Femur (tissue), 1 donor: ENCODE measurements around the gene BORA.
"Not testable (repeated sequence)": the region's sequence is repeated elsewhere in the genome, so short reads cannot be mapped to it uniquely, and the experiment has no call there.

Experiments used
- DNase-seq: peaks from one replicate; pipeline ENCODE4 v3.0.0-alpha.2; 2017

BORA gene

DNA sequence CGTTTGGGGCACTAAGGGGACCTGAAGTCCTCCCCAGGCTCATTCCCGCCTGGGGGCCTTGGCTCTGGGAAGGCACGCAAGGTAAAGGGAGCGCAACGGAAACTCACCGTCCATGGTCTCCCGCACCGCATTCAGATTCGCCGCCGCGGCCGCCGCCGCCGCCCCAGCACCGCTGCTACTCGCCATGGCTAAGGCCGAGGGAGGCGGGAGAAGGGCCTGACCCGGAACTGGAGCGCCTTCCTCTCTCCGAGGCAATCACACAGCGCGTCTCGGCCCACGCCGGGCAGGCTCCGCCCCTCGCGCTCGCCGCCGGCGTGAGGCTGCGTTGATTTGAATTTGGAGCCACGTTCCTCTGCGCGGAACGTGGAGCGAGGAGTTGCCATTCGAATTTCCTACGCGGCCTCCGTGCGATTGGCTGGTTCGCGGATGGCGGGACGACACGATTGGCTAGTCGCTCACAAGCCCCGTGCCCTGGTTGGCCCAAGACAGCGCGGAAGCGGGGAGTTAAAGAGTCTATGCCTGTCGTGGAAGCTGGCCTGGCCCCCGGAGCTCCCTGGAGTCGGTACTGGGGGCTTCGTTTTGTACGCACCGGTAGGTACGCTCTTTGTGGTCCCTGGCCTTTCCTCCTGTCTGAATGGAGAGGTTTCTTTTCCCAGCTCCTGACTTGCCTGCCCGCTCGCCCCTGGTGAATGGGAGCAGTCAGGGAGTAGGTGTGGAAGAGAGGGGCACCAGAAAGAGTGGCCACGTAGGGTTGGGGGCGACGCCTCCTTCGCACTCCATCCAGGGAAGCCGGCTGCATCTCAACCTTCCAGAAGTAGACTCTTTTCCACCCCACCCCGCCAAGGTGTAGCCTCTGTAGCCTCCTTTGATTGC is at the start of gene BORA, which contains the start of gene MZT1:
TSS of gene BORA (plus strand) at position 507 of the 873 bp plus-strand sequence. CDS start 1,018 bp downstream, outside the sequence.
TSS of gene MZT1 (minus strand) at position 213 of the 873 bp plus-strand sequence. CDS start at position 186, 27 bp downstream.
- DNase-seq, result peak; percentile 98

DNA sequence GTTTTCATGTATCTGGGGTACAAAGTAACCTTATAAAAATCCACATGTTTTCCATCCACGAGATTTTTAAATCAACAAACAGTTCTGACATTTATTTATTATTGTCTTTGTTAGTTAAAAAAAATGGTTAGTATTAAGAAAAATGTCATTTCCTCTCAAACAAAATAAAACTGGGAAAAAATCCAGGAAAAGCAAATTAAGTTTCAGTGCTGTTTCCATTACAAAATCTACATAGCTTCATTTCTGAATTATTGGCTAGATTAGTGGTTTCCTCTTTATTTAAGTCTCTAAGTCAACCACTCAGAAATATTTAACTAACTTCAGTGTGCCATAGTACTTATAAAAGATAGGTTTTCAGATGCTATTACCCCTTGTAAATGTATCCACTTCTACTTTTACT is 49.4 kb upstream of the BORA start:
- DNase-seq, result no peak

DNA sequence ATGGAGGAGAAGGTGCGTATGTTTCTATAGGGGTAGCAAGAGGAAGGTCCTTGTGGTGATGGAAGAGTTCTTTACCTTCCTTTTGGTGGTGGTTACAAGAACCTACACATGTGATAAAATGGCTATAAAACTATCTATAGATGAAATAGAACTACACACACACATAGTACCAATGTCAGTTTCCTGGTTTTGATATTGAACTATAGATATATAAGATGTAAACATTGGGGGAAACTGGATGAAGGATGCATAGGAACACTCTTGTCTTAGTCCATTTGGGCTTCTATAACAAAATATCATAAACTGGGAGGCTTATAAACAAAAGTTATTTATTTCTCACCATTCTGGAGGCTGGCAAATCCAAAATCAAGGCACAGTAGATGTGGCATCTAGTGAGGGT is 47.4 kb upstream of the BORA start:
- no peak for DNase-seq

DNA sequence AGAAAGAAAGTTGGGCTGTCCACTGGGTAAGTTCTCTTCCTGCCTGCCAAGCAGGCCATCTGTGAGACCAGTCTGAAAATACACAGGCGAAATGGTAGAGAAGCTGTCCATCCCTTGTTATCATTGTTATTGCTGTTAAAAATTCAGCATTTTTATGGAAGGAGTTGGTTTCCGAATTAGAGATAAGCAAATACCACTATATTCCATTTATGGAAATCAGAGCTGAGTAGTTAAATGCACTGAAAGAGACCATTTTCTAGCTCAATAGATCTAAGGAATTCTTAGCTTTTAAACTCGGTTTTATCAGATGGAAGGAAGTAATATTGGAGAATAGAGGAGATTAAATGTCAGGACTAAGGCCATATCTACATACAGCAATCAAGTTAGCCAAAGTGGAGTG is 41.0 kb upstream of the BORA start:
- DNase-seq, result no peak

DNA sequence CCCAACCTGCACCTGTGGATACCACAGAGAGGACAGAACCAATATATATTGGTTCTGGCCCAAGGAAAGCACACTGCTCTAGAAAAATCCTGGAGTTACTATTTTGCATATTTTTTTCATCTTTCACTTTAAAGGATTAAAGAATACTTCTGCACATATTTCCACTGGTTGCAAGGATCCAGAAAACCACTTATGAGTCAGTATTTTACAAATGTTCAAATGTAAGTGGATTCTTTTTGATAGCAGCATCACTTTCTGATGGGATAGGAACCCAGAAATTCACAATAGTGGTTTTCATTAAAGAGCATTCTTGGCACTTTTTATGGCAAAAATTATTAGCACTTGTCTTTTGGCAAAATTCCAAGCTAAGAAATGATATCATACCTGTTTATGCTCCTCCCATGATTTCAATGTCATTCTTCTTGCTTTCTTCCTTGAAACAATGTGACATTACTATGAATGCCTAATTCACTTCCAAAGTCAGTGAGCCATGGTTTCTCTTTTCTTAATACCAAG is 38.5 kb upstream of the BORA start:
- no peak for DNase-seq

DNA sequence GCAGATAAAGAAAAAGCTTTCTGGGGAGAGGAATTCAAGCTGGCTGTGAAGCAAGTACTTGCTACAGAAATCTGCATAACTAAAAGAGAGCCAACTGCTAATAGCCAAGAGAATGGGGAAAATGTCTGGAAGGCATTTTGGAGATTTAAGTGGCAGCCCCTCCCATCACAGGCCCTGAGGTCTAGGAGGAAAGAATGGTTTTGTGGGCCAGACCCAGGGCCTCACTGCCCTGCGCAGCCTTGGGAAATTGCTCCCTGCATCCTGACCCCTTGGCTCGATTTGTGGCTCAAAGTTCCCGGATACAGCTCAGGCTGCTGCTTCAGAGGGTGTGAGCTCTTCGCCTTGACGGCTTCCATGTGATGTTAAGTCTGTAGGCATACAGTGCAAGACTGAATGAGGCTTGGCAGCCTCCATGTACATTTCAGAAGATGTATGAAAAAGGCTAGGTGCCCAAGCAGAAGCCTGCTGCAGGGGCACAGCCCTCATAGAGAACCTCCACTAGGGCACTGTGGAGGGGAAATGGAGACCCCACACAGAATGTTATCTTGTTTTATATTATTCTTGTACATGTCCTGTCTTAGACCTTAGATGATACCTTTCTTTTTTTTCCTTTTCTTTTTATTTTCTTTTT is 34.7 kb upstream of the BORA start:
- DNase-seq, result no peak

DNA sequence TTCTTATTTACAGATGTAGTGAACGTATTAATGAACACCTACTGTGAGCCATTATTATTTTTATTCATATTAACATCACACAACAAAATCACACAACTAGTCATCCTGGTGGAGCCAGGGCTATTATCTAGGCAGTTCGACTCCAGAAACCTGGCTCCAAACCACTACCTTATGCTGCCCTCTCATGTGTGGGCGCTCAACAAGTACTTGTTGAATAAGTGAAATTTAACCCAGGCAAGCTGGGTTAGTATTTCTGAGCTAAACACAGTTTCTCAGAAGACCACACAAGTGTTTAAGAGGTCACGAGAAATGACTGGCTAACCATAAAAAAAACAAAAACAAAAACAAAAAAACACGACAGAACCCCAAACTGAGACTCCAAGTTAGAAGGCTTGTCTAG is 33.9 kb upstream of the BORA start:
- no peak for DNase-seq

DNA sequence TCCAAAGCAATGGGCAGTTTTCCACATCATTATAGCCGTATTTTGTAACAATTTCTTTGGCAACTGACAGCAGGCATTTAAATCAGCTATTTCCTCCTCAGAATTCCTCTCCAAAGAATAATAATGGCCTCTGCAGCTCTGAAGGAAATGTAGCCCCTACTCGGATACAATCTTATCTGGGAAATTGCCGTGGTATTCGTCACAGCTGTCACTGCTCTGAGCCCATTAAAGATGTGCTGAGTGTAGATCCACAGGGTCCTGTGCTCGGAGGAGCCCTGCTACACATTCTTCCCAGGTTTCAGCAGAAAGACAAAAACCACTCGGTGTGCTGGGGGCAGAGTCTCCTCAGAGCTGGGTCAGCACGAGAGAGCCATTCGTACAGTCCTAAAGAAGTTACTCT is 33.4 kb upstream of the BORA start:
- DNase-seq, result no peak

DNA sequence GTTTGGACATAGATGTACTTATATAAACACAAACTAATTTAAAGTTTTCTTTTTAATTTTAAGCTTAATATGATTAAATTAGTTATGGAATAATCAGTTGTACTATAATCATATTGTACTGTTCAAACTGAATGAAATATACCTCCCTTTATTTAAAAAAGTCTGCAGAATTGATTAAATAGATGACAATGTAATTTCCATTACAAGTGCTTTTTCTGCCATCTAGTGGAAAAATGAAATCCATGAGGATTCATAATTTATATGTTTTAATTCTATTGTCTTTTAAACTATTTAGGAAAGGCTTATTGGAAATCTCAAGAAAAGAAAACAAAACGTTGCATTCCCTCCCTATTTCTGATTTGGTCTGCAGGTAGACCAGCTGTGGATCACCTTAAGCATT is 31.1 kb upstream of the BORA start:
- DNase-seq, result no peak

DNA sequence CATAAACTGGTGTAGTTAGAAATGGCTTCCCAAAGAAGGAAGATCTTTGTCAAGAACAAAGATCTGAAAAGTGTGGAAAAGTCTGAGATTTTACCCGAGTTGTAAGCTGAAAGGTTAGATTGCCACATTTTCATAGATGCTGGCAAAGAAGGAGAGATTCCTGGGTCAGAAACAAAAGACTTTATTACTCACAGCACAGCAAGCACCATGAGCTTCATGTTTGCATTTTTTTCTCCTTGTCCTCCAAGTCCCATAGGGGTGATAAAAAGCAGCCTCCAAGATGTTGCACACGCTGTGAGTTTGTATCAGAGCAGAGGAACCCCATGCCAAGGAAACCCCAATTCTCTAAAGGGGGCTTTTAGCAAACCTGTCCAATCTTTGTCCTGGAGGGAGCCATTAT is 29.6 kb upstream of the BORA start:
- no peak for DNase-seq

DNA sequence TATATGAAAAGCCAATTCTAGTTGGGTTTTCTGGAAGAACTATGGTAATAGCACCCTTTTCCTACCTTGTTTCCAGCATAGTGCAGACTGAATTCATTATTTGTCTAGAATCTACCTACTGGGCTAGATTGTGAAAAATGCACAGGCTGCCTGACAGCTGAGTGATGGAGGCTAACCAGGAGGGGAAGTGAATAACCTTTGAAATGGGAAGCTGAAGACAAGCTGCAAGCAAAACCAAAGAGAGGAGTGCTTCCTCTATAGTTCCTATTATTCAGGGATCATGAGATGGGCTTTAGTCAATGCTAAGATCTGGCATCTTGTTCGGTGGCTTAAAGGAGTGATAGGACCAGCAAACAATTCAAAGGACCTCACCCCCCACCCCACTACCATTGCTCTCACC is 27.2 kb upstream of the BORA start:
- DNase-seq, result no peak

DNA sequence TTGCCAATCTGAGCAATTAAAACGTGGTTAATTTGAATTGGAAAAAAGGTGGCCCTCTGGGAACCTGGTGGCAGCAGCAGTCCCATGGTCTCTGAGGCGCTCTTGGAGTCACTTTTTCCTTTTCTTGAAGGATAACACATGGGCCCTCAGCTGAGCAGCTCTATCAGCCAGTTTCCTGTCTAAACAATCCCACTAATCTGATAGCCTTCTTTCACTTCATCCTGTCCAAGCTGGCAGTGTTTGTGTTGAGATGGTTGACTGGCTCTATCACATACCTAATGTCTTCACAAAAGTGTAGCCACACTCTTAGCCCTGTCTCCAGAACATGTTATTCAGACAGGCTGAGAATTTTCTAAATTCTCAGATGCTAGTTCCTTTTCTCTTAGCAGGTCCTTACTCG is 10.9 kb upstream of the BORA start:
- no peak for DNase-seq

DNA sequence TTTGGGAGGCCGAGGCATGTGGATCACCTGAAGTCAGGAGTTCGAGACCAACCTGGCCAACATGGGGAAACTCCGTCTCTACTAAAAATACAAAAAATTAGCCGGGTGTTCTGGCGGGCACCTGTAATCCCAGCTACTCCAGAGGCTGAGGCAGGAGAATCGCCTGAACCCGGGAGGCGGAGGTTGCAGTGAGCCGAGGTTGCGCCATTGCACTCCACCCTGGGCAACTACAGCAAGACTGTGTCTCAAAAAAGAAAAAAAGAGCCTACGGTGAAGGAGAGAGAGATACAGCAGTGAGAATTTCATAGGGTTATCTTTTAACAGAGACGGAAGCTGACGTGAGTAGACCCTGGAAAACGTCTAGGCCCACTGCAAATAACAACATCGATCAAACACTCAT is 1.5 kb upstream of the BORA start:
- DNase-seq, result not testable (repeated sequence)

DNA sequence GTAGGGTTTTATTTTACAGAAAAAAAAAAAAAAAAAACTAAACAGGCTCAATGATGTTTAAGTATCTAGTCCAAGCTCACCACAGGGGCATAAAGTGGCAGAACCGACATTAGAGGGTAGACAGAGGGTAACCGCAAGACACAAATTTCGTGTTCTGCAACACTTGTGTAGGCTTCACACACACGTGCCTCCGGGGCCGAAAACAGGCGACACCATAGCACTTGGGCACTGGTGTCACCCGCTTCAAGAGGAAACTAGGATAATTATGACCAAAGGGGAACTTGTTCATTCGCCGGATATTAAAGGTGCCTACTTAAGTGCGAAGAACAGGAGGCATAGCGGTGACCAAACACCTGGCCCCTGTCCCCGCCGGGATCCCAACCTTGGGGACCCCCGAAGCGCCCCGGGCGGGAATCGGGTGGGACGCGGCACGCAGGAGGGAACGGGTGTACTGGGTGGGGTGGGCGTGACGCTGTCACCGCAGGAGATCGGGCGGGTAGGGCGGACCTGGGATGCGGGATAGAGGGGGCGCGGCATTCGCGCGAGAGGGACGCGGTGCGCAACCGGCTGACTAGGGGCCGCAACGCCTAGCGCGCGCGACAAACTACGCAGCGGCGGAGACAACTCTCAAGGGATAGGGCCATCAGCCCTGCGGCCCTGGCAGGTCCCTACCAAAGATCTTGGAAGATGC is 852 bp upstream of the BORA start:
- peak; percentile 57 for DNase-seq

DNA sequence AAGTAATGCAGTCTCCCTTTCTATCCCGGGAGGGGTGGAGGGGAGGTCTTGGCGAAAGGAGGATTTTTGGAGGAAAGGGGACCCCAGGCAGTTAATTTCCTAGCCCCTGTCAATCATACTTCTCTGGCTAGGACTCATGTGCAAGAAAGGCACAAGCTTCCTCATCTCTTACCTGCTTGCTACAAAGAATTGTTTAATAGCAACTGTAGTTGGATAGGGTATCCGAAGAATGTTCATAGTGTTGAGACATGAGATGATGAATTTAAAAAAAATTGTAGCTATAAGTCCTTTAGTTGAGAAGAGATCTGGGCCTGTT is 525 bp downstream of the BORA start:
- DNase-seq, result no peak

DNA sequence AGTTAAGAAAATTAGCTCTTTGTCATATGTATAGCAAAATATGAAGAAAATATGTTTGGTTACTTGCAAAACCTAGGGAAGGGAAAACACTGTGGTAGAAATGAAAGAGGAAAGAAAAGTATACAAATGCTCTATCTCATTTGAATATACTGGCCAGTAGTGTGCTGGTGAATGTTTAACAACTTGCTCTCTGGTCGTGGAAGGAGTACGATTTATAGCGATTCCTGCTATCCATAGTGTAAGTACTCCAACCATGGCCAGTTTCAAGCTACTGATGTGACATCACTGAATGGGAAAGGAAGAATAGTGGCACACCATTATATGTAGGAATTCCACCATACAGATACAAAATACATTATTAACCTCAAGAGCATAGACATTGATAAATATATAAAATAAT is 9.3 kb downstream of the BORA start:
- no peak for DNase-seq

DNA sequence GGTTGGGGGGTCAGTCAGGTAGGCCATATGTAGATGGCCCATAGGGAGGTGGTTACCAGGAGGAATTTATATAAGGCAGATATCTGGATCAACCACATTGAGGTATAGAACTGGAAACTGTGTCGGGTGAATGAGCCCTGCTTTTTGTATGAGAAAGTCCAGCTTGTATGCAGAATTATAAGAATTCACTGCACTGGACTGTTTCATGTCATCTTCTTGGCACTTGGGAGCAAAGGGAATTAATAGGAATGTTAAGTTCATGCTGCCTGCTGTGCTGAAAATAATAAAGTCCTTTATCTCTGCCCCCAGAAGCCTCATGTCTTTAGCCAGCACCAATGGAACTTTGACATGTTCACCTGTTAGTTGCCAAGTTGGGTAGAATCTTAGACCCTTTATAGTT is 12.3 kb downstream of the BORA start:
- DNase-seq, result no peak

DNA sequence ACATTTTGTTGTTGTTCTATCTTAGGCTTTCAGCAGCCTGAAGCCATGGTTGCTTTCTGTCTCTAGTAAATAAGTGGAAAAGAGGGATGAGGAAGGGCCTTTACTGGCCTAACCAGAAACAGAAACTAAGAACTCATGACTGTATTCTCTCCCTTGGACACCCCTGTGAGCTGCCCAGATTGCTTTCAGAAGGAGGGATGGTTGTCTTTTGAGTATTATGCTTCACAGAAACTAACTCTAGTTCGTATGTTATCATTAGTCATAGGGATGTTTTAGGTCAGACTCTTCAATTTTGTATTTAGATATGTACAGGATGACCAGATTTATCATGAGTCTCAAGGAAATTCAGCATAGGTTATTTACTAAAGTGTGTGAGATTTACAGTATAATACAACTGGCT is 17.5 kb downstream of the BORA start:
- DNase-seq, result no peak

DNA sequence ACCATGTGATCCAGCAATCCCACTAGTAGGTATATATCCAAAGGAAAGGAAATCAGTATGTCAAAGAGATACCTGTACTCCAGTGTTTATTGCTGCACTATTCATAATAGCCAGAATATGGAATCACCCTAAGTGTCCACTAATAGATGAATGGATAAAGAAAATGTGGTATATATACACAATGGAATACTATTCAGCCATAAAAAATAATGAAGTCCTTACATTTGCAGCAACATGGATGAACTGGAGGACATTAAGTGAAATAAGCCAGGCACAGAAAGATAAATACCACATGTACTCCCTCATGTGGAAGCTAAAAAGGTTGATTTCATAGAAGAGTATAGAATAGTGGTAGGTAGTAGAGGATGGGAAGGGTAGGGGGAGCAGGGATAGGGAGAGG is 23.5 kb downstream of the BORA start:
- no peak for DNase-seq

DNA sequence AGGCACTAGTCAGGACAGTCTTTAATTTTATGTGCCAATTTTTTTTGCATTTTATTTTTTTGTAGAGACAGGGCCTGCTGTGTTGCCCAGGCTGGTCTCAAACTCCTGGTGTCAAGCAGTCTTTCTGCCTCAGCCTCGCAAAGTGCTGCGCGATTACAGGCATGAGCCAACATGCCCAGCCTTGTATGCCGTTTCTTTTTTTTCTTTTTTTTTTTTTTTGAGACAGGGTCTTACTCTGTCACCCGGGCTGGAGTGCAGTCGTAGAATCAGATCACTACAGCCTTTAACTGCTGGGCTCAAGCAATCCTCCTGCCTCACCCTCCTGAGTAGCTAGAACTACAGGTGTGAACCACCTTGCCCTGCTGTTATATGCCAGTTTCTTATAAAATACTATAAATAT is 26.4 kb downstream of the BORA start:
- no peak for DNase-seq

DNA sequence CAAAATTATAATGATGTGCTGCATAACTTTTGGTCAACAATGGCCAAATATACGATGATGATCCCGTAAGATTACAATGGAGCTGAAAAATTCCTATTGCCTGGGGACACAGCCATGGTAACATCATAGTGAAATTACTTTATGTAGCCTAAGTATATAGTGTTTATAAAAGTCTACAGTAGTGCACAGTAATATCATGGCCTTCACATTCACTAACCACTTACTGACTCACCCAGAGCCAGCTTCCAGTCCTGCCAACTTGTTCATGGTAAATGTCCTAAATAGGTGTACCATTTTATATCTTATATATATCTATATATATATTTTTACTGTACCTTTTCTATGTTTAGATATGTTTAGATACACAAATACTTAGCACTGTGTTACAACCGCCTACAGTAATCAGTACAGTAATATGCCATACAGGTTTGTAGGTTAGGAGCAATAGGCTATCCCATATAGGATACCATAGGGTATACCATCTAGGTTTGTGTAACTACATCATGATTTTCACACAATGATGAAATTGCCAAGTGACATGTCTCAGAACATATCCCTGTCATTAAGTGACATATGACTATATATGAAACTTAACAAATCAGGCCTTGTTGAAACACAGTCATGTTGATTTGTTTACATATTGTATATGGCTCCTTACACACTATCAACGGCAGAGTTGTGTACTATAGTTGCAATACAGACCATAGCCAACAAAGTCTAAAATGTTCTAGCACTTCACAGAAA is 30.2 kb downstream of the BORA start:
- DNase-seq, result no peak

DNA sequence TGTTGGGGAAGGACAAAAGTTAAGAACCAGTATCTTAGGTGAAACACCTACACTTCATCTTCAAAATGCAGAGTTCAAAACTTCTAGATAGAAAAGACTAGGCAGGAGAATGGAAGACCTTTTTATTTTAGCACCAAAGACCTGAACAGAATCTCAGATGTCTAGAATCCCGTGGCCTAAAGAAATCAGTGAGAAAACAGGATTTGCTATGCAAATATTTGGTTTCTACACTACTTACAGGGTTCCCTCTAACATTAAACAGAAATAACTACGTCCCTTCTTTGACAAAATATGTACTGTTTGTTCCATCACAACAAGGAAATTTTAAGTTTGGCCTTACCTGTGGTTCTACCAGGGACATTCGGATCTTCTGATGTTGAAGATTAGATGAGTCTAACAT is 32.5 kb downstream of the BORA start:
- no peak for DNase-seq

DNA sequence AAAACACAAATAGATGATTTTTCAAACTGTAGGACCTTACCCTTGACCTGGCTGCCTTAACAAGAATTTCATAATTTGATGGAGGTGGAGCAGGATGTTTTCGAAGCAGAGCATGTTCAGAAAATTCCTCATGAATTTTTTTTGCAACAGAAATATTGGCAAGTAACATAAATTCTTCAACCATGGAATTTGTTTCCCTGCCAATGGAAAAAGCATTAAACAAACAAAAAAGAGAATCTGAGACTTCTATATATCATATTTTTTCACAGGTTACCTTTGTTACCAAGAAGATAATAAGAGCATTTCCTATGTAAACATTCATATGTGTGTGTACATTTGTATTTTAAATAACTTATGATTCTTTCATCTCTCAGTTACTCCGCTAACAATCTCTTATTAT is 35.7 kb downstream of the BORA start:
- DNase-seq, result no peak
